CD4-positive, alpha-beta T cell treated with Interferon alpha-2 for 1 hour (primary cell): Measurements from ENCODE around the gene PLAAT2.
A peak's percentile ranks its signal among the peaks of the same experiment; 100 is the strongest.
"Not testable (repeated sequence)": the region's sequence is repeated elsewhere in the genome, so short reads cannot be mapped to it uniquely, and the experiment has no call there.

Source experiments
- DNase-seq, 2 donors: peaks; one replicate each; pipeline ENCODE4 v3.0.0-alpha.2; 2020 to 2022

PLAAT2 gene

DNA sequence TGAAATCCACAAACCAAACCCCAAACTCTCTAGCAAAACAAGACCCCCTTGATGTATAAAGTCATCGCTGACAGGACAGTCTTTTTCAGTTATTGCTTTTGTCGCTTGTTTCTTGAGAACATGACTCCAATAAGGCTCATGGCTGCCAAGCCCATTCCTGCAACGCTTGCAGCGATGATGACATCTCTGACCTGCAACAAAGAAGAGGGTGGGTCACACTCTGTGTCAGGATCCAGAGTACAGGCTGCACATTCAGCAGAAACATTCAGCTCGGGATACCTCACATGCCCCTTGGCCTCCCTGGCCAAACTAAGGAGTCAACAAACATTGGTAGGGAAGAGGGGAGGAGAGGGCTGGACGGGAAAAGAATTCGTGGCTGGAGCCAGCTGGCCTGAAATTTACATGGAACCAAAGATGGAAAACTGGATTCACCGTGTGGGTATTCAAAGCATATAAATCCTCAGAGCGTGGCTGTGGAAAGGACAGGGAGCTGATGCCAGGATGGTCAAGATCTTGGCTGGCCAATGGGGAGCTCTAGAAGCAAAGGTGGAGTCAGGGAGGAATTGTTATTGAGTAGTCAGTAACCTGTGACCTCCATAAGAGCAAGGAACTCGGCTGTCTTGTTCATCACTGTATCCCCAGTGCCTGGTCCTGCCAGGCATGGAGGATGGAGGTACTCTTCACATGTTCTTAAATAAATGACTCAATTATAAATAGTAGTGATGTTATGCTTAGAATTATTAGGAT is 11.8 kb upstream of the PLAAT2 start:
- no peak for DNase-seq

DNA sequence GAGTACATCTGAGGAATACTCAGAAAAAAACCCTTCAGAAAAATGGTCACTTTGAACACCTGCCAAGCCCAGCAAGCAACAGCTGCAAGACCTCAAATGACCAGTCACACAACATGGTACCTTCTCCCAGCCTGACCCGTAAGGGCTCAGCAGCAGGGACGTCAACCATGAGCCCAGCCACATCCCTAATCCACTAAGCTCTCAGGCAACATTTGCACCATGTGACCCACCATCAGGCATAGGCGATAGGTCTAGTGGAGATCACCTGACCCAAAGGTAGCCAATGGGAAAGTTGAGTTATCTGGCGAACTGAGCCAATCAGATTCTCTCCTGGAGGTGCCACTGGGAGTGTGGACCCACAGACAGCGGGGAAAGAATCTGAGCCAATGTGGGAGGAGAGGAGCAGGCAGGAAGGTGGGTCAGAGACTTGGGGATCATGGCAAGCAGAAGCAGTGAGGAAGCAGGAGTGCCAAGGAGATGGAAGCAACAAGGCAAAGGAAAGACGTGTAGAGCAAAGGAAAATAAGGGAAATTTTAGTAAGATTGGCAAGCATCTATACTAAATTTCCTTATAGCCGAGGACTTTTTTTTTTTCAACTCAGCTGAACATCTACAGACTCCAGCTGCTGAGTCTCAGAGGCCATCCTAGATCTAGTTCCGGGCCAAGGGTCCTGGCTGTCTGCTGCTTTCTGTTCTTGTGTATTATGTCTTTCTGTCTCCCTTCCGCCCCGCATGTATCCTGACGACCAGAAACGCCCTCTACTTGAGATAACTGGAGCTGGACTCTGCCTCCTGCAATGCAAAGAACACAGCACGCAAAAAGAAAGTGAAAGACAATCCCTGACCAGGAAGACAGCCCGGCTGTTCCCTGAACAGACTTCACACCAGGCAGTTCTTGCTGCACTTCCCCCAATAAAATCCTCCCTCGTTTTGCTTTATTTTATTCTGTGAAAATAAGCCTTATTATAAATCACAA is 11.0 kb upstream of the PLAAT2 start:
- peak; percentile 44 to 68 for DNase-seq

DNA sequence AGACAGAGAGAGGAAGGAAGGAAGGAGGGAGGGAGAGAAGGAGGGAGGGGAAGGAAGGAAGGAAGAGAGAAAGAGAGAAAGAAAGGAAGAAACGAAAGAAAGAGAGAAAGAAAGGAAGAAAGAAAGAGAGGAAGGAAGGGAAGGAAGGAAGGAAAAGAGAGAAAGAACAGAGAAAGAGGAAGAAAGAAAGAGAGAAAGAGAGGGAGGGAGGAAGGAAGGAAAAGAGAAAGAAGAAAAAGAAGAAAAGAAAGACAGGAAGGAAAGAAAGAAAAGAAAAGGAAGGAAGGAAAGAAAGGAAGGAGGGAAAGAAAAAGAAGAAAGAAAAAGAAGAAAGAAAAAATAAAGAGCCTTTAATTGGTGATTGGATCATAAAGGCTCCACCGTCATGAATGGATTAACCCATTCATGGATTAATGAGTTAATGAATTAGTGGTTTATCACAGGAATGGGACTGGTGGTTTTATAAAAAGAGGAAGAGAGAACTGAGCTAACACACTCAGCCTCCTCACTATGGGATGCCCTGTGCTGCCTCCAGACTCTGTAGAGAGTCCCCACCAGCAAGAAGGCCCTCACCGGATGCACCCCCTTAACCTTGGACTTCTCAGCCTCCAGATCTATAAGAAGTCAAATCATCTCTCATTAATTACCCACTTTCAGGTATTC is 9.0 kb upstream of the PLAAT2 start:
- DNase-seq: no peak

DNA sequence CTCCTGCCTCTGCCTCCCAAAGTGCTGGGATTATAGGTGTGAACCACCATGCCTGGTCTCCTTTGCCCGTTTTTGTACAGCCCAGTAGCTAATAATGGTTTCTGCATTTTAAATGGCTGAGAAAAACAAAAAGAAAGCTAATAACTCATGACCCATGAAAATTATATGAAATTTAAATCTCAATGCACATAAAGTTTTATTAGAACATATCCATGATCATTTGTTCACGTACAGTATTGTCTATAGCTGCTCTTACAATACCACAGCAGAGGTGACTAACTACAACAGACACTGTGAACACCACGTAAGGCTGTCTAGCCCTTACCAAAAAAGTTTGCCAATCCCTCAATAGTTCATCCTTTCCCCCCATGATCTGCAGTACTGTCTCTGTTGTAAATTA is 6.4 kb upstream of the PLAAT2 start:
- DNase-seq: no peak

DNA sequence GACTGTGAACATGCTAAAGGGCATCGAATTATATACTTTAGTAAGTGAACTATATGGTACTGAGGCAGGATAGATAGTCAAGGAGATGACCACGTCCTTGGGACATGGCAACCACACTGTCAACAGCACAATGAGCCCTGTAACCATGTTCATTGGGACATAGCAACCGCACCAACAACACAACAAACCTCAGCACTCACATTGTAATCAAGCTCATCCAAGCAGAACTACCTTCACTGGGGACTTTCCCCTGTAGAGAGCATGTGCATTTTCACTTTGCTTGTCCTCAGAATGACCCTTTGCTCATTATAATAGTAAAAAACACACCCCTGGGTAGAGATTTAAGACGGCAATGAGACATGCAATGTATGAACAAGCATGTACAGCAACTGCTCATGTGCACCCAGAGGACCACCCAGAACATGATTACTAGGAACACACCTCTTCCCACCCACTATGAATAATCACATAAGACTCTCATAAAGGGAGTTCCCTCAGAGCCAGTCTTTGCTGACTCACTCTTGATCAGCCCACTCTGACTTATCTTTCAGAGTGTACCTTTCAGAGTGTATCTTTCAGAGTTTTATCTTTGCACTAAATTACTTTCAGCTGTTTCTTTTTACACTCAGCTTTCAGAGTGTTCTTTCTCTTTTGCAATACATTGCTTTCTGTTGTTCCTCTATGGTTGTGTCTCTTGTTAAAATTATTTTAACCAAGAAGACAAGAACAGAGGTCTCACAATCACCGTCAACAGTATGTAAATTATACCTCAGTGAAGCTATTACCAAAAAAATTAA is 4.1 kb upstream of the PLAAT2 start:
- peak; percentile 91 for DNase-seq

DNA sequence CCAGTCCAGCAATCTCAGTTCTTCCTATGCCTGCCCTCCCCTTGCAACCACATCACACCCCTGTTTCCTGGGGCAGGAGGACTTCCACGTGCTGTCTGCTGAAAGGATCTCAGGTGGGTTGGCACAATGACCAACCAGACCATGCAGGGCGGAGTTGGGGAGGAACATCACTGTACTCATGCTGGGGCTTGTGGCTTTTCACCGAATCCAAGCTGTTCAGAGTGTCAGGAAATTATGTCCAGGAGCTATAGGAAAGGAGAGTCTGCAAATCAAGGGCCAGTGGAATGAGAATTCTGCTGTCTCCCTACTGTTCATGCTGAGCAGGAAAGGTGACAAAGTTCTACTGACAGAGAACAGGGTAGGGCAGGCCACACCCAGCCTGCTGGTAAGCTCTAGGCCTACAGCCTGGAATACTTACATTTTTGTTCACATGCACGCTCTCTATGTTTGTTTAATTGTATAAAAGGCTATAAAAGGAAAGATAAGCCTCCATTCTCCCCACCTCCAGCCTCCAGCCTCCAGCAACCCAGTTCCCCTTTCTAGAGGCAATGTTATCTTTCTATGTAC is 1.7 kb upstream of the PLAAT2 start:
- no peak for DNase-seq

DNA sequence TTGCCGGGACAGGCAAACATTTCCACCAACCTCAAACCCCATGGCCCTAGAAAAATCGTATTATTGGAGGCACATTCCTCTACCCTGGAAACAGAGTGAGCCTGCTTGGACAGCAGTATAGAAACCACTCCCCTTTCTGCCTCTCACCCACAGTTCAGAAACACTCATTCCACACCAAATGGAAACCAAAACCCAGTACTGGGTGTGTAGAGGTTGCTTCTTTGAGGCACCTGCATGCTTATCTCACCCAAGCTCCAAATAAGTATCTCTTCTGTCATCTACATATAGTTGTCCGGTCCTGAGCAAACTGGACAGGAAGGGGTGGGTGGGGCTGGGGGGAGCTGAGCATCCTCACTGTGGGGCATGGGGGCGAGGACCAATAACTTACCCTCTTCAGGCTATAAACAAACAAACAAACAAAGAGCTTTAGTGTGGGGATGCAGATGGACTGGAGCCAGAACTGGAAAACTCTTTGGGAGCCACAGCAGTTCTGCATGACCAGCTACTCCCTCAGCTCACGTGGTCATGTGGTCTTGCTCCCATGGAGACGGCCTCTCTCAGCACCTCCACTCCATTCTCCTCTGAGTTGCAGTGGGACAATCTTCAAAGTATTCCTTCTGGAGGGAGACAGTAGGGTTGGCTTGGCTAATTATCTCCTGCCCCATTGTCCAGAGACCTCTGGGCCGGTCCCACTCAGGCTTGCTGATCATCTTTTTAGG is 1.0 kb upstream of the PLAAT2 start:
- peak in 1 of 2 donors; percentile 56 for DNase-seq

DNA sequence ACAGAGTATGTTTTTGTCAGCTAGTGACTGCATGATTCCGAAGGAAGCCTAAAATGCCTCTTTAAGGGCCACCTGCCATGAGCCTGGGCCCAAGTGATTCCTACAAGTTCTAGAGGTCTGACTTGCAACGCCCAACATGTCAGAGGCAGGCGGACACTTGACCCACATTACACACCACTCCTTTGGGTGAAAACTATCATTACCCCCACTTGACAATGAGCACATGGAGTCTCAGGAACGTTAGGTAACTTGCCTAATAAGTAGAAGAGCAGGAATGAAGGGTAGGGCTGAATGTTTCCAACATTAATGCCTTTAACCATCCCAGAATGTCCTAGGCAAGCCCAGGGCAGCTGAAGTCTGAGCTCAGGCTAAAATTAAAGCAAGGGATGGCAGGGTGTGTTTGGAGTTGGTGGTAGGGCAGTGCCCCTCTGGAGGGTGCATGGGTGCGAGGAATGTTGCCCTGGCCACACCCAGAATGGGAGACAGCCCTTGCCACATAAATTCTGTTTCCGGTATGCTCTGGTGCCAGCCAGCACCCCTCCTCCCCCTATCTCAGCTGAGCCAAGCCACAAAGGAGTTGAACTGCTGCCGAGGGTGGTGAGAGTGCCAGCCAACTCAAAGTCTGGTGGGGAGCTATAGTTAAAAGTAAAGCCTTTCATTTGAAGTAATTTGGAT is 2.5 kb downstream of the PLAAT2 start:
- DNase-seq: peak in 1 of 2 donors; percentile 49

DNA sequence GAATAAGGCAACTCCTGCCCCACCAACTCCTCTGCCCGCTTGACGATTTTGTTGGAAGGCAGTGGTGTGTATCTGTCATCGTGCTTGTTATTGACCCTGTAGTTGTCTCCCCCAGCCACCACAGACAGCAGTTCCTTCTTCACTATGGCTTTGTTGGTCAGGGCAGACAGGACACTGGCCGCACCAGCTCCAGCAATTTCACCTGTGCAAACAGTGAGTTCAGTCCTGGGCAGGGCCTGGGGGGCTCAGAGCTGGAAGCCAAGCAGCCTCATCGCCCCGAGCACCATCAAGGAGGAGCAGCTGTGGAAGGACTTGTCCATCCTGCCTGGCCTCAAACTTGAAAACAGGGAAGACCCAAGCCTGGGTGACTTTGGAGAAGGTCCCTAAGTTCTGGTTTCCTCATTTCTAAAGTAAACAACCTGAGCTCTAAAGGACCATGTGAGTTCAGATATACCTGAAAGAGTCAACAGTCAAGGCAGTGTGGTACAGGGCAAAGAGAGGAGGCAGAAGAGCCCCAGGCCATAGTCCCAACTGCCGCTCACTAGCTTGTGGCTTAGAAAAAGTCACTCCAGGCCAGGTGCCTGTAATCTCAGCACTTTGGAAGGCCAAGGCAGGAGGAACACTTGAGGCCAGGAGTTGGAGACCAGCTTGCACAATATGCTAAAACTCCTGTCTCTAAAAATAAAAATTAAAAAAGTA is 4.6 kb downstream of the PLAAT2 start:
- no peak for DNase-seq

DNA sequence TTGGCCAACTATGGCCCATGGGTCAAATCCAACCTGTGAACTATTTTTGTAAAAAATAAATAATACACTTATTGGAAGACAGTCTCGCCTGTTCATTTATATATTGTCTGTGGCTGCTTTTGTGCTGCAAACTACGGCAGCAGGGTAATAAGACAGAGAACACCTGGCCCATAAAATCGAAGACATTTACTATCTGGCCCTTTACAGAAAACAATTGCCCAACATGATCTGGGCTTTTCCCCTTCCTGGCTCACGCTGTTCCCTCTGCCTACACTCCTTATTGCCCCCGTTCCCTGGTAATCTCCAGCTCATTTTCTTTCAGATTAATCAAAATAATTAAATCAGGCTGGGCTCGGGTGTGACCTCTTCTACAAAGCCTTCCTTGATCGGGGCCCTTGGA is 5.6 kb downstream of the PLAAT2 start:
- no peak for DNase-seq

DNA sequence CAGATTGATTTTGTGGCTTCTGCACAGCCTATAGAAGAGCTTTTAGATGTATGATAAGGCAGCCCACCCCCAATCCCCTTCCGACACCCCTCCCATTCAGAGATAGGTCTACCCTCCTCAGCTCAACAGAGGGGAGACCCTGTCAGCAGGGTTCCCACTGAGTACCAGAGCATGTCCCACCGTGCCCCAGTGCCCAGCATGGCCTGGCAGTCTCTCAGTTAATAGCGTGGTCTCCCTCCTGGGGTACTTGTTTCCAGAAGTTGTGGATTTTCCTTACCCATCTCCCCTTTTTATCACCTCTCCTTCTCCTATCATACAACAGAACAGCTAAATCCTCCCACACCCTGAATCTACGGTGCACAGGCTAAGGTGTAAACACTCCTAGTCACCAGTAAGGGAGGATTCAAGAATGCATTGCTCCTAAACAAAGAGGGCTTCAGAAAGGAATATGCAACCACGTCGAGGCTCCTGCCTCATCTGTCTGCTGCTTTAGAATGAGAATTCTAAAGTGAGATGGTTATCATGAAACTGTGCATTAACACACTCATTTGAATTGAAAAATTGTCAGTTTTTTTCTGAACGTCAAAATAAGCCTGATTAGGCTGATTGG is 6.7 kb downstream of the PLAAT2 start:
- no peak for DNase-seq

DNA sequence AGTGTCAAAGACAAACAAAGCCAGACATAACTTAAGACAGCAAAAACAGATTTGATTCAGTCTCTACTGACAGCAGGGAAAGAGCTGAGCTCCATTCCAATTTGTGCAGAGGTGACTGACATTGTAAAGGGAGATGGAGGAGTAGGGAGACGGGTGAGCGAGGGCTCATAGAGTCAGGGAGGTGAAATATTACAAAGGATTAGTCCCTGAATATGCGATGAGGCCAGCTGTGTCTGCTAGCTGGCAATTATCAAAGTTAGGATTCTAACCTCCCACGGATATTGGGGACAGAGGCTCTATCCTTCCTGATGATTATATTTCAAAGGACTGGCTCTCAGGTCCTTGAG is 8.3 kb downstream of the PLAAT2 start:
- no peak for DNase-seq

DNA sequence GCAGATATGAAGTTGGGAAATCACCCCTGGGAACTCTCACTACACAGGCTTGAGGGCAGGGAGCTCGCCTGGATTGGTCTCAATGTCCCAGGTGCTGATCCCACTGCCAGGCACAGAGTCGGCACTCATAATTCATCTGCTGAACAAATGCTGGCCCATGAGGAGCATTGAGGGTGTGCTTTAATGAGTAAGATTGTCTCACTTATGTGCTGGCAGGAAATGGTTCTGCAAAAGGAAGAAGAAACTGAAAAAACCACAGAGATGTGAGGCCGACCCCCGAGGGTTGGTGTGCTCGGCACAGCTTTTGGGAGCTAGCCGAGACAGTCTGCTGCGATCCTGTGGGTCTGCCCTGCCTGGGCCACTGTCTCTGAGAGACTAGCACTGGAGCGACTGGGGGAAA is 9.4 kb downstream of the PLAAT2 start:
- DNase-seq: peak; percentile 74 to 83

DNA sequence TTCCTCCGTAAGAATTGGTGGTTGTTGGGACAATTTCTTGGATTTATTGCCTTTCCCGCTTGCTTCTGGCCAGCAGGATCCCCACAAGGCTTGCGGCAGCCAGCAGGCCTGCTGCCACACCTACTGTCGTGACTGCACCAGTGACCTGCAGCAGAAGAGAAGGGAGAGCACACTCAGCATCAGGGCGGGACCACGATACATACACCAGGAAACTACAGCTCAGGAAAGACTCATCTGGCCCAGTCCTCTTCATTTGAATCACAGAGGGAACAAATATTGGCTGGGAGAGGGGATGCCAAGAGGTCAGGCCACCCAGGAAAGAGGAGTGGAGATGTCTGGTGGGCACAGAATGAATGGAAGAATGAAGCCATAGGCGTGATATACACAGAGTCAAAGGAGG is 10.3 kb downstream of the PLAAT2 start:
- DNase-seq: no peak

DNA sequence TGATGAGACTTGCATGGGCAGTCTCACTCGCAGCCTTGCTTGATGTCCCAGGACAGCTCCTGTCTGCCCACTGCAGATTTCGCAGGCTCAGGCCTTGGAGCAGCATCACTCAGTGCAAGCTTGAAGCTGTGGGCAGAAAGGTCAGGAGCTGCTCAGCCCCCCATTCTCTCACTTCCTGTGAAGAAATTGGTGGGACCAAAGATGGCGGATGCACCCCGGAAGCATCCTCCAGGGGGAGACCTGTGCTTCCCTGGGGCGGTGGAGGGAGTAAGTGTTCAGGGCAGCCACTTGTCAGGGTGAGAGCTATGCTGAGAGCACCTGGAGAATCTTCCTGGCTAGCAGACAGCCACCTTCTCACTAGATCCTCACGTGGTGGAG is 11.3 kb downstream of the PLAAT2 start:
- DNase-seq: peak in 1 of 2 donors; percentile 53

DNA sequence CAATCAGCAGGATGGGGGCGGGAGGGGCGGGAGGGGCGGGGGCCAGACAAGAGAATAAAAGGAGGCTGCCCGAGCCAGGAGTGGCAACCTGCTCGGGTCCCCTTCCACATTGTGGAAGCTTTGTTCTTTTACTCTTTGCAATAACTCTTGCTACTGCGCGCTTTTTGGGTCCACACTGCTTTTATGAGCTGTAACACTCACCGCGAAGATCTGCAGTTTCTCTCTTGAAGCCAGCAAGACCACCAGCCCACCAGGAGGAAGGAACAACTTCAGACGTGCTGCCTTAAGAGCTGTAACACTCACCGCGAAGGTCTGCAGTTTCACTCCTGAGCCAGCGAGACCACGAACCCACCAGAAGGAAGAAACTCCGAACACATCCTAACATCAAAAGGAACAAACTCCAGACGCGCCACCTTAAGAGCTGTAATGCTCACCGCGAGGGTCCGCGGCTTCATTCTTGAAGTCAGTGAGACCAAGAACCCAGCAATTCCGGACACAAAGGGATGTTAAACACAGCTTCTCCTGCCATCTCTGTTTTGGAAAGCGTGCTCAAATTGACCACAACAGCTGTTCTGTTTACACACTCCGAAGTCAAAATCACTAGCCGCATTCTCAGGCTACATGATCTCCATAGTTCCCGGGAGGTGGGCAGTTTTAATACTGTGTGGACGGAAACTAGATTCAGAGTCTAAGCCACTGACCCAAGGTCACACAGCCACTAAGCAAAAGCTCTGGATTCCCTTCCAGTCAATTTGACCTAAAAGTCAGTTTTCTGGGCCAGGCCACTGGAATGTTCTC is 11.9 kb downstream of the PLAAT2 start:
- peak; percentile 55 to 65 for DNase-seq

DNA sequence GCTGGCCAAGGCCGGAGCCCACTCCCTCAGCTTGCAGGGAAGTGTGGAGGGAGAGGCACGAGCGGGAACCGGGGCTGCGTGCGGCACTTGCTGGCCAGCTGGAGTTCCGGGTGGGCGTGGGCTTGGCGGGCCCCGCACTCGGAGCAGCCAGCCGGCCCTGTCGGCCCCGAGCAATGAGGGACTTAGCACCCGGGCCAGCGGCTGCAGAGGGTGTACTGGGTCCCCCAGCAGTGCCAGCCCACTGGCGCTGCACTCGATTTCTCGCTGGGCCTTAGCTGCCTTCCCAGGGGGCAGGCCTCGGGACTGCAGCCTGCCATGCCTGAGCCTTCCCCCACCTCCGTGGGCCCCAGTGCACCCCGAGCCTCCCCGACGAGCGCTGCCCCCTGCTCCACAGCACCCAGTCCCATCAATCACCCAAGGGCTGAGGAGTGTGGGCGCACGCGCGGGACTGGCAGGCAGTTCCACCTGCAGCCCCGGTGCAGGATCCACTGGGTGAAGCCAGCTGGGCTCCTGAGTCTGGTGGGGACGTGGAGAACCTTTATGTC is 13.0 kb downstream of the PLAAT2 start:
- DNase-seq: not testable (repeated sequence)

DNA sequence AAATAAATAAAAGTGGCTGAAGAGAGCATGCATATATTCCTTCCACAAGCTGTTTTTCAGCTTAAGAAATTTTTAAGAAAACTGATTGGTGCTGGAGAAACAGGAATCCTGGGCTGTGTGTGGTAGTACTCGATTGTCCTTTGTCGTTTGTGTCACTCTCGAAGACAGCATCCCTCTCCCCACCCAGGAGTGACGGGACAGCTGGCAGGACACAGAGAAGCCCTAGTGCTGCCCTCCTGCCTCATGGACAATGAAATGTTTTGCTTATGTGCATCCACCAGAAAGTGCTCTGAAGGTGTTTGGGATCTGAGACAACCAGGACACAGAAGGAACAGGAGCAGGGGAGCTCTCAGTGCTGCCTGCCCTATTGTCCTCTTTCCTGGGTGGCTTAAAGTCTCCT is 13.8 kb downstream of the PLAAT2 start:
- no peak for DNase-seq

DNA sequence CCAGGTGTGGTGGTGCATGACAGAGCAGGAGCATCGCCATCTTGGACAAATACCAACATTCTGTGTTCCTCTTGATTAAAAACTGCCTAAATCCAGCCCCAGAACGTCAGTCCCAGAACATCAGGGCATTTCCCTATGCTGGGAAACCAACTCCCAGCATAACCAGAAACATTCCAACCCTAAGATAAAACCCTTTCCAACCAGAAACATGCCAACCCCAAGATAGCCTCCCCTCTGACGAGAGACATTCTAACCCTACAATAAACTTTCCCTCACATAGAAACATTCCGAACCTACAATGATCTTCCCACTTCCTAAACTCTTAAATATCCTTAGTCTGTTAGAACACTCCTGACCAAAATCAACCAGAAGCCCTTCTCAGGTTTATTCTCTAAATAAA is 15.0 kb downstream of the PLAAT2 start:
- no peak for DNase-seq
